Cardiac fibroblast (primary cell): ENCODE results near the gene PPARGC1A.

ENCODE experiments used
- DNase-seq, 2 donors: peaks; one replicate each; pipeline versions ENCODE4 v3.0.0 to v3.0.0-alpha.2; 2010; ENCODE audit warnings: low read depth in 2 of 2
- H3K4me3 ChIP-seq, 2 donors: replicated peaks in 1 of 2; 1 replicate in 1 of 2; 2 replicates in 1 of 2; pipeline ENCODE4 v1.5.1; 2011; ENCODE audit warnings: low read depth in 2 of 2, low read length in 2 of 2, mild to moderate bottlenecking in 2 of 2, moderate library complexity in 1 of 2
- CTCF ChIP-seq: IDR thresholded peaks from one replicate; pipeline ENCODE4 v1.5.1; 2011; ENCODE audit warnings: low read depth, mild to moderate bottlenecking, low read length, inconsistent platforms

Gene PPARGC1A

GRCh38 chr4:23763559-23763958 lies 126.3 kb downstream of the PPARGC1A start:
- TF ChIP-seq CTCF = no peak
- no peak for DNase-seq
- H3K4me3 ChIP-seq = no peak overlapping the region

GRCh38 chr4:23762551-23762950 lies 127.3 kb downstream of the PPARGC1A start:
- H3K4me3 ChIP-seq = no peak overlapping the region
- no peak for TF ChIP-seq CTCF
- no peak for DNase-seq

GRCh38 chr4:23759066-23759465 lies 130.8 kb downstream of the PPARGC1A start:
- no peak for TF ChIP-seq CTCF
- H3K4me3 ChIP-seq = no peak overlapping the region
- no peak for DNase-seq

GRCh38 chr4:23754688-23755087 lies 135.2 kb downstream of the PPARGC1A start:
- no peak for DNase-seq
- TF ChIP-seq CTCF = no peak
- no peak overlapping the region for H3K4me3 ChIP-seq

- no peak for DNase-seq
- no peak for TF ChIP-seq CTCF
- H3K4me3 ChIP-seq = no peak overlapping the region
Measured at GRCh38 chr4:23750125-23750524, 139.7 kb downstream of the PPARGC1A start.

- no peak for TF ChIP-seq CTCF
- H3K4me3 ChIP-seq = no peak overlapping the region
- no peak for DNase-seq
Measured at GRCh38 chr4:23747281-23747735, 142.5 kb downstream of the PPARGC1A start.

GRCh38 chr4:23746672-23747071 lies 143.2 kb downstream of the PPARGC1A start:
- no peak overlapping the region for H3K4me3 ChIP-seq
- TF ChIP-seq CTCF = no peak
- no peak for DNase-seq
